Measurements from ENCODE around the gene LRRN4CL. TPM values are rescaled to one million over a fixed set of nuclear protein-coding genes. Genes with fewer than 3 reads are reported as not detected.

Gene LRRN4CL
- total and polyA plus RNA-seq, 9 of the 15 experiments (the other 6 are each of a cell fraction or from before 2014, with no cell fraction given), result 0.03 to 0.11 (median 0.05) TPM; not detected in 4

- peak; percentile 81; the same call in 1 of the 2 replicates for TF ChIP-seq RFX7 (CRISPR knock-in tag; IDR thresholded peaks at IDR 0.05)
- TF ChIP-seq, protein P1, sequence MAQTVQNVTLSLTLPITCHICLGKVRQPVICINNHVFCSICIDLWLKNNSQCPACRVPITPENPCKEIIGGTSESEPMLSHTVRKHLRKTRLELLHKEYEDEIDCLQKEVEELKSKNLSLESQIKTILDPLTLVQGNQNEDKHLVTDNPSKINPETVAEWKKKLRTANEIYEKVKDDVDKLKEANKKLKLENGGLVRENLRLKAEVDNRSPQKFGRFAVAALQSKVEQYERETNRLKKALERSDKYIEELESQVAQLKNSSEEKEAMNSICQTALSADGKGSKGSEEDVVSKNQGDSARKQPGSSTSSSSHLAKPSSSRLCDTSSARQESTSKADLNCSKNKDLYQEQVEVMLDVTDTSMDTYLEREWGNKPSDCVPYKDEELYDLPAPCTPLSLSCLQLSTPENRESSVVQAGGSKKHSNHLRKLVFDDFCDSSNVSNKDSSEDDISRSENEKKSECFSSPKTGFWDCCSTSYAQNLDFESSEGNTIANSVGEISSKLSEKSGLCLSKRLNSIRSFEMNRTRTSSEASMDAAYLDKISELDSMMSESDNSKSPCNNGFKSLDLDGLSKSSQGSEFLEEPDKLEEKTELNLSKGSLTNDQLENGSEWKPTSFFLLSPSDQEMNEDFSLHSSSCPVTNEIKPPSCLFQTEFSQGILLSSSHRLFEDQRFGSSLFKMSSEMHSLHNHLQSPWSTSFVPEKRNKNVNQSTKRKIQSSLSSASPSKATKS (CRISPR knock-in tag; IDR thresholded peaks at IDR 0.05), result no peak
- TF ChIP-seq ZNF589 (CRISPR knock-in tag; IDR thresholded peaks at IDR 0.05; ENCODE audit: low read depth), result 0 out of 2 replicates have a peak, but pooled peaks have one; percentile 12
- TF ChIP-seq, protein P2, sequence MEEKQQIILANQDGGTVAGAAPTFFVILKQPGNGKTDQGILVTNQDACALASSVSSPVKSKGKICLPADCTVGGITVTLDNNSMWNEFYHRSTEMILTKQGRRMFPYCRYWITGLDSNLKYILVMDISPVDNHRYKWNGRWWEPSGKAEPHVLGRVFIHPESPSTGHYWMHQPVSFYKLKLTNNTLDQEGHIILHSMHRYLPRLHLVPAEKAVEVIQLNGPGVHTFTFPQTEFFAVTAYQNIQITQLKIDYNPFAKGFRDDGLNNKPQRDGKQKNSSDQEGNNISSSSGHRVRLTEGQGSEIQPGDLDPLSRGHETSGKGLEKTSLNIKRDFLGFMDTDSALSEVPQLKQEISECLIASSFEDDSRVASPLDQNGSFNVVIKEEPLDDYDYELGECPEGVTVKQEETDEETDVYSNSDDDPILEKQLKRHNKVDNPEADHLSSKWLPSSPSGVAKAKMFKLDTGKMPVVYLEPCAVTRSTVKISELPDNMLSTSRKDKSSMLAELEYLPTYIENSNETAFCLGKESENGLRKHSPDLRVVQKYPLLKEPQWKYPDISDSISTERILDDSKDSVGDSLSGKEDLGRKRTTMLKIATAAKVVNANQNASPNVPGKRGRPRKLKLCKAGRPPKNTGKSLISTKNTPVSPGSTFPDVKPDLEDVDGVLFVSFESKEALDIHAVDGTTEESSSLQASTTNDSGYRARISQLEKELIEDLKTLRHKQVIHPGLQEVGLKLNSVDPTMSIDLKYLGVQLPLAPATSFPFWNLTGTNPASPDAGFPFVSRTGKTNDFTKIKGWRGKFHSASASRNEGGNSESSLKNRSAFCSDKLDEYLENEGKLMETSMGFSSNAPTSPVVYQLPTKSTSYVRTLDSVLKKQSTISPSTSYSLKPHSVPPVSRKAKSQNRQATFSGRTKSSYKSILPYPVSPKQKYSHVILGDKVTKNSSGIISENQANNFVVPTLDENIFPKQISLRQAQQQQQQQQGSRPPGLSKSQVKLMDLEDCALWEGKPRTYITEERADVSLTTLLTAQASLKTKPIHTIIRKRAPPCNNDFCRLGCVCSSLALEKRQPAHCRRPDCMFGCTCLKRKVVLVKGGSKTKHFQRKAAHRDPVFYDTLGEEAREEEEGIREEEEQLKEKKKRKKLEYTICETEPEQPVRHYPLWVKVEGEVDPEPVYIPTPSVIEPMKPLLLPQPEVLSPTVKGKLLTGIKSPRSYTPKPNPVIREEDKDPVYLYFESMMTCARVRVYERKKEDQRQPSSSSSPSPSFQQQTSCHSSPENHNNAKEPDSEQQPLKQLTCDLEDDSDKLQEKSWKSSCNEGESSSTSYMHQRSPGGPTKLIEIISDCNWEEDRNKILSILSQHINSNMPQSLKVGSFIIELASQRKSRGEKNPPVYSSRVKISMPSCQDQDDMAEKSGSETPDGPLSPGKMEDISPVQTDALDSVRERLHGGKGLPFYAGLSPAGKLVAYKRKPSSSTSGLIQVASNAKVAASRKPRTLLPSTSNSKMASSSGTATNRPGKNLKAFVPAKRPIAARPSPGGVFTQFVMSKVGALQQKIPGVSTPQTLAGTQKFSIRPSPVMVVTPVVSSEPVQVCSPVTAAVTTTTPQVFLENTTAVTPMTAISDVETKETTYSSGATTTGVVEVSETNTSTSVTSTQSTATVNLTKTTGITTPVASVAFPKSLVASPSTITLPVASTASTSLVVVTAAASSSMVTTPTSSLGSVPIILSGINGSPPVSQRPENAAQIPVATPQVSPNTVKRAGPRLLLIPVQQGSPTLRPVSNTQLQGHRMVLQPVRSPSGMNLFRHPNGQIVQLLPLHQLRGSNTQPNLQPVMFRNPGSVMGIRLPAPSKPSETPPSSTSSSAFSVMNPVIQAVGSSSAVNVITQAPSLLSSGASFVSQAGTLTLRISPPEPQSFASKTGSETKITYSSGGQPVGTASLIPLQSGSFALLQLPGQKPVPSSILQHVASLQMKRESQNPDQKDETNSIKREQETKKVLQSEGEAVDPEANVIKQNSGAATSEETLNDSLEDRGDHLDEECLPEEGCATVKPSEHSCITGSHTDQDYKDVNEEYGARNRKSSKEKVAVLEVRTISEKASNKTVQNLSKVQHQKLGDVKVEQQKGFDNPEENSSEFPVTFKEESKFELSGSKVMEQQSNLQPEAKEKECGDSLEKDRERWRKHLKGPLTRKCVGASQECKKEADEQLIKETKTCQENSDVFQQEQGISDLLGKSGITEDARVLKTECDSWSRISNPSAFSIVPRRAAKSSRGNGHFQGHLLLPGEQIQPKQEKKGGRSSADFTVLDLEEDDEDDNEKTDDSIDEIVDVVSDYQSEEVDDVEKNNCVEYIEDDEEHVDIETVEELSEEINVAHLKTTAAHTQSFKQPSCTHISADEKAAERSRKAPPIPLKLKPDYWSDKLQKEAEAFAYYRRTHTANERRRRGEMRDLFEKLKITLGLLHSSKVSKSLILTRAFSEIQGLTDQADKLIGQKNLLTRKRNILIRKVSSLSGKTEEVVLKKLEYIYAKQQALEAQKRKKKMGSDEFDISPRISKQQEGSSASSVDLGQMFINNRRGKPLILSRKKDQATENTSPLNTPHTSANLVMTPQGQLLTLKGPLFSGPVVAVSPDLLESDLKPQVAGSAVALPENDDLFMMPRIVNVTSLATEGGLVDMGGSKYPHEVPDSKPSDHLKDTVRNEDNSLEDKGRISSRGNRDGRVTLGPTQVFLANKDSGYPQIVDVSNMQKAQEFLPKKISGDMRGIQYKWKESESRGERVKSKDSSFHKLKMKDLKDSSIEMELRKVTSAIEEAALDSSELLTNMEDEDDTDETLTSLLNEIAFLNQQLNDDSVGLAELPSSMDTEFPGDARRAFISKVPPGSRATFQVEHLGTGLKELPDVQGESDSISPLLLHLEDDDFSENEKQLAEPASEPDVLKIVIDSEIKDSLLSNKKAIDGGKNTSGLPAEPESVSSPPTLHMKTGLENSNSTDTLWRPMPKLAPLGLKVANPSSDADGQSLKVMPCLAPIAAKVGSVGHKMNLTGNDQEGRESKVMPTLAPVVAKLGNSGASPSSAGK (IDR thresholded peaks at IDR 0.05), result no peak
- no peak for TF ChIP-seq SRSF1 (IDR thresholded peaks at IDR 0.05; ENCODE audit: low read depth, low read length)
- TF ChIP-seq ZKSCAN1 (IDR thresholded peaks at IDR 0.05; ENCODE audit: low read depth, low read length), result no peak
- no peak for TF ChIP-seq HNRNPL (IDR thresholded peaks at IDR 0.05; ENCODE audit: low read depth, low read length)
- TF ChIP-seq RB1 (IDR thresholded peaks at IDR 0.05; ENCODE audit: low read depth), result peak; percentile 78; the same call in 1 of the 2 replicates
- TF ChIP-seq POLR2B (IDR thresholded peaks at IDR 0.05; ENCODE audit: low read depth, partially characterized antibody), result peak; percentile 99
- no peak for TF ChIP-seq BRF1 (IDR thresholded peaks at IDR 0.05; ENCODE audit: borderline replicate concordance, extremely low read depth, insufficient read length)
- TF ChIP-seq HDAC8 (tag; IDR thresholded peaks at IDR 0.05), result no peak
- 0 out of 2 replicates have a peak, but pooled peaks have one; percentile 40 for TF ChIP-seq TOE1 (IDR thresholded peaks at IDR 0.05; ENCODE audit: borderline replicate concordance)
- 0 out of 2 replicates have a peak, but pooled peaks have one; percentile 17 for TF ChIP-seq TOE1 (CRISPR knock-in tag; IDR thresholded peaks at IDR 0.05; ENCODE audit: borderline replicate concordance, low read depth)
Measured at GRCh38 chr11:62665075-62665598, 24.2 kb downstream of the LRRN4CL start, which contains the start of the genes C11orf98 and CSKMT (continued).

Data from K562 (cell line).